HG03108 (cell line): ENCODE results near the gene CLK4.

Source experiments
- ATAC-seq: cut with Tn5 transposase; IDR thresholded peaks from one replicate; pipeline ENCODE4 v1.9.1; 2021; ENCODE audit warnings: moderate library complexity; ENCODE audit not compliant: unreplicated experiment

Gene CLK4

DNA sequence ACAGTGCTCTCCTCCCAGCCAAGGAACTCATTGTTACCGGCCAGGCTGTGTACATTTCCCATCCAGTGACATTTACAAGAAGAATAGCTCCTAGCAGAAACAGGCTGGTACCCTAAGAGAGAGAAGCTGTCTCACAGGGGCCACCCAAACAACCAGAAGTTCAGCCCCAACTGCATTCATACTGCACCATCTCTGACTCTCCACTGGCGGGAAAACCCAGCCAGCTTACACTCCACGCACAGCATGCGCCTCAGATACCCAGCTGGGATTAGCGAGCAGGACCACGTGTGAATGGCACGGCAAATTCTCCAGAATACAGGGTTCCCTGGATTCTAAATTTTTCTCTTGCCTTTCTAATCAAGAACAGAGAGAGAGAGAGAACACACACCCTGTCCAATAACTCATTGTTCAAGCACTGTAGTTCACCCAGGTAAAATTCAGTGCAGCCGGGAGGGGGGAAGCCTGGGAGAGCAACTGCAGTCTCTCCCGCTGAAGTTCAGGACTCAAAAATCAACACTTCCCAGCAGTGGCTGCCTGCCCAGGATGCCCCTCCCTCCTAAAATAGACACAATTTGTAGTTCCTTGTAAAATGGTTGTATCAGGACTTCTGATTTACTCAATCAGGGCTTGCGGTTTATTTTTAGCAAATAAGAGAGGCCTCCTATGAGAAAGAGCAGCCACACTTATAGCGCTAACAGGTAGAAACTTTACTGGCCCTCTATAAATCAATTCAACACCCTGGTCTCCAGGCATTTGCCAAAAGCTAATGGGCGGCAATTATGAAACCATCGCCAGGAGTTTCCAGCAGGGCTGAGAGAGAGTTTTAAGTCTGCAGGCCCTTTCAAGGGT is 38.9 kb downstream of the CLK4 start:
- no peak for ATAC-seq

DNA sequence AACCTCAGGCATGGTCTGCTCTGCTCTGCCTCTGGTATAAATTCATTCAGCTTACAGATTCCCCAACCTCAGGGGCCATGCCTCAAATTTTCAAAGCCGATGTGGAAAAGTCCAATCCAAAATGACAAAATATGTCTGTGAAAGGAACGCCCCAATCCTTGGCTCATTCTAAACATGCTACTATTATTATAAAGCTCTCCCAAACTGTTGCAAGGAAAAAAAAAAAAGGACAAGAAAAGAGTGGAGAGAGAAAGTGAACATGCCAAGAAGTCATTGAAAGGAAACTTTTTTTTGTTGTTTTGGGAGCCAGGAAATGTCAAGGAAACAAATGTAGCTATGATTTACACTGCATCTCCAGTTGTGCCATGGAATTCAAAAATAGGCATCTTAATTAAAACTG is 40.5 kb downstream of the CLK4 start:
- no peak for ATAC-seq

DNA sequence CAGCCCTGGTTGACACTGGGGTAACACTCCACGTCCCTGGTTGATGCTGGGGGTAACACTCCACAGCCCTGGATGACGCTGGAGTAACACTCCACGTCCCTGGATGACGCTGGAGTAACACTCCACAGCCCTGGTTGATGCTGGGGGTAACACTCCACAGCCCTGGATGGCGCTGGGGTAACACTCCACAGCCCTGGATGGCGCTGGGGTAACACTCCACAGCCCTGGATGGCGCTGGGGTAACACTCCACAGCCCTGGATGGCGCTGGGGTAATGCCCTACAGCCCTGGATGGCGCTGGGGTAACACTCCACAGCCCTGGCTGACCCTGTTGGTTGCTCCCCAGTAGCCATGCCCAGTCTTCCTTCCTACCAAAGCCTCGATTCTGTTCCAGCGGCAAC is 41.4 kb downstream of the CLK4 start:
- ATAC-seq = peak; percentile 63

DNA sequence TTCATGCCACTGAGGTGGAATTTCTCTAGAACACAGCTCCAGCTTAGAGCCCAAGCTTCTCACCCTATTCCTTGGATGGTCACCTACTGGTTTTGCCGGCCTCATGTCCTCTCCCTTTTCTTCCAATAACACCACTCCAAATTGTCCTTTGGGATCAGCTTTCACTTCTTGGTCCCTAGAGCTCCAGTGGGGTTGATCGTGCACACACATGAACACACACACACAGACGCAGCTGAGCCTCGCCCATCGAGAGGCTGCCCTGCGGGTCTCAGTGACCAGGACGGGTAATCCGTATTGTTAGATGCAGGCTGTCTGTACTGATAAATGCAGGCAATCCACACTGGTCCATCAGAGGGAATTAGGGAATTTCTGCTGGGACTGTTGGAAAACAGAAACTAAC is 43.6 kb downstream of the CLK4 start:
- ATAC-seq = no peak

- ATAC-seq = no peak
These were observed 44.6 kb downstream of the CLK4 start for GRCh38 chr5:178582291-178582690.

GRCh38 chr5:178581621-178582020 is 45.2 kb downstream of the CLK4 start:
- ATAC-seq = no peak

- no peak for ATAC-seq
These were observed 46.4 kb downstream of the CLK4 start for GRCh38 chr5:178580271-178580955.

DNA sequence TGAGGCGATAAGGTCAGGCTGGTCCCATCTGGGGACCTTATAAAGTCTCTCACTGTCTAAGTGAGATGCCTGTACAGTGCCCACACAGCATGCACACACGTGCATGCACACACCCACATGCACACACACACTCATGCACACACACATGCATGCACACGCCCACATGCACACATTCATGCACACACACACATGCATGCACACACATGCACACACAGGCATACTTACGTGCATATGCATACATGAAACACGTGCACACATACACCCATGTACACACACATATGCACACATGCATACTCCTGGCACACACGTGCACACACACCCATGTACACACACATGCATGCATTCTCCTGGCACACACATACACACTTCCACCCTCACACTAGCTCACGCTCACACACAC is 48.9 kb downstream of the CLK4 start:
- ATAC-seq = no peak

DNA sequence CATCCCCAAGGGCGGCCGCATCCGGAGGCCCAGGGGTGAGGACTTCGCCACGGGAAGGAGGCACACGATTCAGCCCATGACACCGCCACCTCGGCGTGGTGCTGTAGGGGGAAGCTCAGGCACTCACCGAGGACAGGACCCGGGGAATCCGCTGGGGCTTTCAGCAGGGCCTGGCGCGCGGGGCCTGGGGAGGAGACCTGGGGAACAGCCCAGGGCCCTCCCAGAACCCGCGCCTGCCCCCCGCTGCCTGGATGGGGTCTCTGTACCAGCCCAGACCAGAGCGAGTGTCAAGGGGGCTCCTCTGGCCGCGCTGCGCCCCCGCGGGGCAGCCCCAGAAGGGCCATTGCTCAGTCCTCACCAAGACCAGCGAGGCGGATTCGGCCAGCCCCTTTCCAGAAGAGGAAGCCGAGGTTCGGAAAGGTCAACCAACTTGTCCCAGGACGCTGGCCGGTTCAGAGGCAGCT is 49.4 kb downstream of the CLK4 start:
- ATAC-seq = no peak

DNA sequence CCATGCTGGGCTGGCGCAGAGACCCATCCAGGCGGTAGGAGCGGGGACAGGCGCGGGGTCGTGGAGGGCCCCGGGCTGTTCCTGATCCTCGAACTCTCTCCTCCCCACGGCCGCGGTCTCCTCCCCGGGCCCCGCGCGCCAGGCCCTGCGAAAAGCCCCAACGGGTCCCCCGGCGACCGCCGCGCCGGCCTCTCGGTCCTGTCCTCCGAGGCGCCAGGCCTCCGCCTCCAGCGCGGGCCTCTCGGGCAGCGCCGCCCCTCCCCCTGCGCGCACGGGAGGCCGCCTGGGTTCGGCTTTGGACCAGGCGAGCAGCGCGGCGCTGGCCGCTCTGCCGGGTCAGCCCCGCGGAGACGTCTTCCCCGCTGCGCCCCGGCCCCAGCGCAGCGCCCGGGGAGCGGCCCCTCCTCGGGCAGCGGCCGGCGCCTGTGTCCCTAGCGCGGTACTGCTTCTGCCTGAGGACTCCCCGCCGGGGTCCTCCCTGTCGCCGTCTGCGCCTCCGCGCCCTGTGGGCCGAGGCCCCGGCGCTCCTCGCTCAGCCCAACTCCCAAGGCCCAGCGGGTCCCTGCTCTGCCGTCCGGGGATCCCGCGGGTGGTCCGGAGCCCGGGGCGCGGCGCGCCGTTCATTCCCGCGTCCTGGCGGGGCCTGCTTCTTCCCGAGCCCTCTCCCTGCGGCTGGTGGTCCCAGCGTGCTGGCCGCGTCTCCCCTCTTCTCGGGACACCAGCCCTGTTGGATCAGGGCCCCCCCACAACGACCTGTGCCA is 50.1 kb downstream of the CLK4 start:
- ATAC-seq = no peak

DNA sequence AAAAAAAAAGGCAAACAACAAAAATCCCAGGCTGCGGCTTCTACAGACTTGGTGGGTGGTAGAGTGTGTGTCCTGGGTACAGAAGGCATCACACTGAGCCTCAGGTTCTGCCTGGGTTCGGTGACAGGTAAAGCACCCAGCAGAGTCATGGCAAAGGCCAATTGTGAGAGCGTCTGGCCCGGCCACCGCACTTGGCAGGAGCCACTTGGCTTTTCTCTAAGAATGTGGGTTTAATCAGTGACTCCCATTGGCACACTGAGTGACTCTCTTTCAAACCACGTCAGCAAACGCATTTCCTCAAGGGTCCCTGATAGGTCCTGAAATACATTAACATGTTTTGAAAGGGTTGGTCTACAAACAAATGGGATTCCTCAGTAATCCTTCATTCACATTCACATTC is 53.6 kb downstream of the CLK4 start:
- no peak for ATAC-seq

GRCh38 chr5:178572617-178573016 is 54.2 kb downstream of the CLK4 start:
- no peak for ATAC-seq

DNA sequence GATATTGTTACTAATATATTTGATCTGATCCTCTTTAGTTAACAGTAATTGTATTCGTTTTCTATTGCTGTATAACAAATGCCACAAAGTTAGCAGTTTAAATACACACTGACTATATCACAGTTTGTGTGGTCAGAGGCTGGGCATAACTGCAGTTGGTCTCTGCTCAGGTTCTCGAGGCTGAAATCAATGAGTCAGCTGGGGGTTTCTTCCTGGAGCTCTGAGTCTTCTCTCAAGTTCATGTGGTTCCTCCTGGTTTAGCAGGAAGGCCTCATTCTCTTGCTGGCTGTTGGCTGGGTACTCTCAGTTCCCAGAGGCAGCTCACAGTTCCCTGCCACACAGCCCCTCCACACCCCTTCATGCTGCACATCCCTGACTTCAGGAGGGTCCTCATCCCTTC is 57.4 kb downstream of the CLK4 start:
- ATAC-seq = no peak

- ATAC-seq = no peak
These were observed 61.9 kb downstream of the CLK4 start for GRCh38 chr5:178564811-178565550.

GRCh38 chr5:178564397-178564796 is 62.5 kb downstream of the CLK4 start:
- no peak for ATAC-seq

DNA sequence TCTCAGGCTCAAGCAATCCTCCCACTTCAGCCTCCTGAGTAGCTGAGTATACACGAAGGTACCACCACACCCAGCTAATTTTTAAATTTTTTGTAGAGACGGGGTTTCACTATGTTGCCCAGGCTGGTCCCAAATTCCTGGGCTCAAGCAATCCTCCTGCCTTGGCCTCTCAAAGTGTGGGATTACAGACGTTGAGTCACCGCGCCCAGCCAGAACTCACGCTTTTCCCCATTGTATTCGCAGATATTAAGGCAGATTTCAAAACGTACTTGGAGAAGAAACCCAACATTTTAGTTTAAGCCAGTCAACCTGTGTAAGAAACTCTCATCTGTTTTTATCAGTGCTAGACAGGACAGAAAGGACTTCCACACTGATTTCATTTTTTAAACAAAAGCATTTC is 63.2 kb downstream of the CLK4 start:
- no peak for ATAC-seq

DNA sequence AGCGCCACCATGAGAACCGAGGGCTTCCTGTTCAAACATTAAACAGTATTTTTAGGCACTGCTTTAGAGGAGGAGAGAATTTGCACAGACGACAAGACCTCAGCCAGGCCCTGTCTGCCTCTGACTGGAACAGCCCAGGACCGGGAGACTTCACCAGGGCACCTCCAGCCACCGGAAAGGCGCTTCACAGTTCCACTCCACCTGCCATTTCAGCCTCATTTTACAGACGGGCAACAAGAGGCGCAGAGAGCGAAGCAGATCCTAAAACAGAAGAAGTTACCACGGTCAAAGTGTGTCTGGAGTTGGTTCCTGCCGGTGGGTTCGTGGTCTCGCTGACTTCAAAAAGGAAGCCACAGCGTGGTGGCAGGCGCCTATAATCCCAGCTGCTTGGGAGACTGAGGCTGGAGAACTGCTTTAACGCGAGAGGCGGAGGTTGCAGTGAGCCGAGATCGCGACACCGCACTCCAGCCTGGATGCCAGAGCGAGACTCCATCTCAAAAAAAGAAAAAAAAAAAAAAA is 65.0 kb downstream of the CLK4 start:
- ATAC-seq = no peak

- ATAC-seq = no peak
These were observed 65.9 kb downstream of the CLK4 start for GRCh38 chr5:178560911-178561310.

DNA sequence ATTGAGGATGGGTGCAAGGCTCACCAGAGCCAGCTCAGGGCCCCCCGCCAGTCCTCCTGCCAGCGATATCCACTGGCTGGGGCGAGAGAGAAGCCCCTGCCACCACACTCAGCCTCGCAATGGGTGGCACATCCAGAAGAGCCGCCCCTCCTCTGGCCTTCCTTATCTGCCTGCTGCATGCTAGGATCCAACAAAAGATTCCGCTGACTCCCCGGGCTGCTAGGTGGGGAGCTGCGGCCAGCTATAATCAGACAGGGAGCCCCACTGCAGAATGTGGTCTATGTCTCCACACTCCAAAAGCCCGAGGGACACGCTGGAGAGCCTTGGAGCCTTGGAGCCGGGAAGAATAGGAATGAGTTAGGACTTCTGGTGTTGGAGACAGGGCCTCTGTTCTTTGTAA is 69.4 kb downstream of the CLK4 start:
- ATAC-seq = no peak

DNA sequence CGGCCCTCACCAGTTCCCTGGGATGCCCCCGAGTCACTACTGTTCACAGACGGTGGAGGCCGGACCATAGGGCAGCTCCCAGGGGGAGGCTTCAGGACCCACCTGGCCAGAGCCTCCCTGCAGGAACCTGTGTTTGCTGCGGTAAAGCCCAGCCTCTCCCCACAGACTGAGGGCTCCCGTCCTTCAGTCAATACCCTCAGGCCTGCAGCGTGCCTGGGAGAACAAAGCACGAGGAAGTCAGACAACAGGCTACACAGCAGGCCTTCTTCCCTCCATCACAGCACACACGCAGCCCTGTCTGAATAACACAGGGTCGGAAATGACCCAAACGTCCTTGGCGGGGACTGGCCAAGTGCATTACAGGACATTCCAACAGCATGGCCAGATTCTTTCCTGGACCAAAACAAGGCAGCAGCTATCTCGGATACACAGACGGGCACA is 71.1 kb downstream of the CLK4 start:
- ATAC-seq = no peak

GRCh38 chr5:178555005-178555404 is 71.8 kb downstream of the CLK4 start:
- ATAC-seq = no peak
